SK-N-SH (cell line): ENCODE data around the gene GPANK1. TPM values are rescaled to one million over a fixed set of nuclear protein-coding genes. Genes with fewer than 3 reads are reported as not detected.
A peak's percentile ranks its signal among the peaks of the same experiment; 100 is the strongest.

Experiments used
- CTCF ChIA-PET: fragments of 300-600, 350-600 bp; formaldehyde crosslinking; extraction: SDS; loops from one replicate; lab custom pipeline; 2021; lab: Yijun Ruan, JAX
- POLR2A ChIA-PET: fragments of 350-600 bp; sonication (Branson Sonifier 250); formaldehyde crosslinking; extraction: SDS; loops from one replicate; lab custom pipeline; 2020; ENCODE audit warnings: antibody characterized with exemption, inconsistent platforms; lab: Yijun Ruan, JAX
- DNase-seq: peaks from one replicate; pipeline ENCODE4 v3.0.0; 2012
- H2AFZ ChIP-seq: fragments of 200-600 bp; sonication (generic); 2 replicates; pipeline ENCODE4 v1.8.1; 2016; ENCODE audit warnings: antibody characterized with exemption, mild to moderate bottlenecking, low read depth
- H3F3A ChIP-seq: fragments of 200-600 bp; sonication (generic); replicated peaks from 2 replicates; pipeline ENCODE3; 2016; ENCODE audit warnings: antibody characterized with exemption, mild to moderate bottlenecking; ENCODE audit not compliant: insufficient read depth
- H3K27ac ChIP-seq, 2 experiments: fragments of 200-500 bp in 1 of 2; fragments of 200-600 bp in 1 of 2; sonication (Bioruptor generic) in 1 of 2; sonication (generic), shearing (Covaris generic) in 1 of 2; 2 replicates each; pipeline versions ENCODE4 v1.5.1 to v1.6.1; 2014 to 2016; ENCODE audit warnings: low read depth in 2 of 2, inconsistent platforms in 1 of 2, low read length in 1 of 2, mild to moderate bottlenecking in 1 of 2, mixed read lengths in 1 of 2
- H3K27me3 ChIP-seq: fragments of 200-600 bp; sonication (generic), shearing (Covaris generic); 2 replicates; pipeline ENCODE4 v1.6.1; 2016; ENCODE audit warnings: mixed run types; ENCODE audit not compliant: insufficient read depth
- H3K36me3 ChIP-seq, 2 experiments: fragments of 200-500 bp in 1 of 2; fragments of 200-600 bp in 1 of 2; sonication (Bioruptor generic) in 1 of 2; sonication (generic) in 1 of 2; replicated peaks in 1 of 2; 2 replicates each; pipeline versions ENCODE3 to v1.5.1; 2014 to 2016; ENCODE audit warnings: low read length in 1 of 2, mild to moderate bottlenecking in 1 of 2; ENCODE audit not compliant: insufficient read depth in 2 of 2, control insufficient read depth in 1 of 2
- H3K4me1 ChIP-seq, 2 experiments: fragments of 200-500 bp in 1 of 2; fragments of 200-600 bp in 1 of 2; sonication (Bioruptor generic) in 1 of 2; sonication (generic), shearing (Covaris generic) in 1 of 2; 2 replicates each; pipeline versions ENCODE4 v1.5.1 to v1.6.1; 2014 to 2016; ENCODE audit warnings: low read depth in 1 of 2, low read length in 1 of 2, mixed run types in 1 of 2; ENCODE audit not compliant: insufficient read depth in 2 of 2, control insufficient read depth in 1 of 2
- H3K4me2 ChIP-seq: fragments of 200-600 bp; sonication (generic), shearing (Covaris generic); 2 replicates; pipeline ENCODE4 v1.6.1; 2017; ENCODE audit warnings: mixed run types
- H3K4me3 ChIP-seq, 2 experiments: fragments of 200-500 bp in 1 of 2; fragments of 200-600 bp in 1 of 2; sonication (Bioruptor generic) in 1 of 2; sonication (generic), shearing (Covaris generic) in 1 of 2; 2 replicates each; pipeline versions ENCODE4 v1.5.1 to v1.8.1; 2014 to 2016; ENCODE audit warnings: low read depth in 2 of 2, inconsistent platforms in 1 of 2, low read length in 1 of 2, mild to moderate bottlenecking in 1 of 2, mixed read lengths in 1 of 2, moderate library complexity in 1 of 2
- H3K79me2 ChIP-seq: fragments of 200-600 bp; sonication (generic); 2 replicates; pipeline ENCODE4 v1.8.1; 2017; ENCODE audit warnings: mild to moderate bottlenecking; ENCODE audit not compliant: insufficient read depth
- H3K9ac ChIP-seq: fragments of 200-600 bp; sonication (generic); 2 replicates; pipeline ENCODE4 v1.6.1; 2017; ENCODE audit warnings: mixed run types
- H3K9me2 ChIP-seq: fragments of 200-600 bp; sonication (generic); 2 replicates; pipeline ENCODE4 v1.6.1; 2017; ENCODE audit warnings: mixed run types
- H3K9me3 ChIP-seq: fragments of 200-600 bp; sonication (generic); 2 replicates; pipeline ENCODE4 v1.6.1; 2017; ENCODE audit warnings: mixed run types, mild to moderate bottlenecking, moderate library complexity
- H4K20me1 ChIP-seq: fragments of 200-600 bp; sonication (generic); 2 replicates; pipeline ENCODE4 v1.6.1; 2017; ENCODE audit warnings: mild to moderate bottlenecking, mixed run types; ENCODE audit not compliant: insufficient read depth
- CHD2 ChIP-seq: fragments of 150-350 bp; IDR thresholded peaks from 2 replicates; pipeline ENCODE4 v1.6.1; 2018; ENCODE audit warnings: low read length; ENCODE audit not compliant: partially characterized antibody
- EP300 ChIP-seq, 2 experiments: IDR thresholded peaks; 2 replicates each; pipeline versions ENCODE4 v1.4.0 to v1.6.1; 2012; ENCODE audit warnings: borderline replicate concordance in 1 of 2, low read depth in 1 of 2, low read length in 1 of 2
- FOSL2 ChIP-seq: IDR thresholded peaks from 2 replicates; pipeline ENCODE4 v1.4.0; 2012; ENCODE audit warnings: low read depth, mild to moderate bottlenecking, moderate library complexity, borderline replicate concordance
- FOXJ3 ChIP-seq: sonication (generic); formaldehyde crosslinking; IDR thresholded peaks from 2 replicates; pipeline ENCODE4 v1.5.1; 2020; ENCODE audit warnings: mild to moderate bottlenecking, missing genetic modification reagents
- FOXM1 ChIP-seq: IDR thresholded peaks from 2 replicates; pipeline ENCODE4 v1.4.0; 2012; ENCODE audit warnings: low read depth, mild to moderate bottlenecking
- GABPA ChIP-seq: IDR thresholded peaks from 2 replicates; pipeline ENCODE4 v1.4.0; 2012; ENCODE audit warnings: low read depth, mild to moderate bottlenecking
- MEF2A ChIP-seq: IDR thresholded peaks from 2 replicates; pipeline ENCODE4 v1.4.0; 2012; ENCODE audit warnings: low read depth, borderline replicate concordance
- MXI1 ChIP-seq: IDR thresholded peaks from 2 replicates; pipeline ENCODE4 v1.6.1; 2012; ENCODE audit warnings: mild to moderate bottlenecking, low read depth, low read length, improper control_type of control experiment
- POLR2AphosphoS5 ChIP-seq: IDR thresholded peaks from 2 replicates; pipeline ENCODE4 v1.6.1; 2012; ENCODE audit warnings: low read depth, low read length
- RAD21 ChIP-seq: IDR thresholded peaks from 2 replicates; pipeline ENCODE4 v1.6.1; 2012; ENCODE audit warnings: mild to moderate bottlenecking, low read length
- RCOR1 ChIP-seq: fragments of 150-350 bp; IDR thresholded peaks from 2 replicates; pipeline ENCODE4 v1.6.1; 2017; ENCODE audit warnings: antibody characterized with exemption, low read length
- REST ChIP-seq: IDR thresholded peaks from 2 replicates; pipeline ENCODE4 v1.6.1; 2012; ENCODE audit warnings: mild to moderate bottlenecking, low read depth, low read length, moderate library complexity
- RFX5 ChIP-seq: IDR thresholded peaks from 2 replicates; pipeline ENCODE4 v1.6.1; 2012; ENCODE audit warnings: mild to moderate bottlenecking, improper control_type of control experiment, low read length
- RXRA ChIP-seq: IDR thresholded peaks from 2 replicates; pipeline ENCODE4 v1.4.0; 2012; ENCODE audit warnings: low read depth, mild to moderate bottlenecking, borderline replicate concordance
- SIN3A ChIP-seq: IDR thresholded peaks from 2 replicates; pipeline ENCODE4 v1.6.1; 2012; ENCODE audit warnings: low read depth, mild to moderate bottlenecking, low read length, moderate library complexity, borderline replicate concordance
- SMC3 ChIP-seq: IDR thresholded peaks from 2 replicates; pipeline ENCODE4 v1.6.1; 2012; ENCODE audit warnings: low read depth, low read length, improper control_type of control experiment
- TAF1 ChIP-seq: IDR thresholded peaks from 2 replicates; pipeline ENCODE4 v1.6.1; 2012; ENCODE audit warnings: low read depth, mild to moderate bottlenecking, low read length, moderate library complexity, borderline replicate concordance
- TCF12 ChIP-seq: IDR thresholded peaks from 2 replicates; pipeline ENCODE4 v1.4.0; 2012
- ZBTB33 ChIP-seq: IDR thresholded peaks from 2 replicates; pipeline ENCODE4 v1.4.0; 2012; ENCODE audit warnings: low read depth, borderline replicate concordance
- WGBS: methylation state at CpG from one replicate; pipeline ENCODE4 v1.1.6; 2017; ENCODE audit warnings: low lambda C conversion rate; 5-methylcytosine and 5-hydroxymethylcytosine counted together
- polyA plus RNA-seq, 3 experiments: library from polyadenylated mRNA; depleted of rRNA; stranded (reverse); fragments of >200 nt; gene quantifications; 2 replicates each; pipeline ENCODE4 v1.2.3, GENCODE V29; 2012

GPANK1 gene
- polyA plus RNA-seq, 1 of the 3 experiments (the other 2 are of a cell fraction) = 19.1 TPM

GRCh38 chr6:31654574-31655348 lies 10.0 kb downstream of the GPANK1 start:
- no peak for DNase-seq
- Histone ChIP-seq H3F3A (peaks cover 24% of the 10 kb centered on the region), H3K27me3 (no peaks in the 10 kb centered on the region), H3K9me2 (no peaks in the 10 kb centered on the region), H3K9me3 (no peaks in the 10 kb centered on the region), H3K4me2 (no peak overlapping the region), H3K4me1 (peaks cover 17 to 27% of the 10 kb centered on the region in 2 experiments), H4K20me1 (peaks cover 8% of the 10 kb centered on the region; the same call in 1 of the 2 replicates), H3K79me2 (peaks cover 83% of the 10 kb centered on the region), H3K36me3 (peaks cover 5 to 10% of the 10 kb centered on the region in 2 experiments), H3K9ac (no peak overlapping the region), H3K27ac (no peak overlapping the region), H2AFZ (no peak overlapping the region), H3K4me3 (no peak overlapping the region)
- 88% methylated on average over 8 of the region's 8 CpGs for WGBS
- TF ChIP-seq ZBTB33 (no peak), CHD2 (no peak)
- ChIA-PET CTCF (interaction anchor here (0.7 to 1.2 kb wide), 2 partner anchors 10 to 109 kb away, joined by 3 read pairs; partner anchors contain the start of genes ATP6V1G2 and GPANK1), POLR2A (interaction anchor here (1.0 kb wide), 1 partner anchor 229 kb away, joined by 3 read pairs; no protein-coding TSS in a partner anchor)

GRCh38 chr6:31652925-31653724 lies 11.7 kb downstream of the GPANK1 start:
- Histone ChIP-seq H3K27ac (peak overlapping the region; percentile 96 to 99), H3K79me2 (peaks cover 81% of the 10 kb centered on the region), H3K4me1 (peaks cover 7 to 11% of the 10 kb centered on the region in 2 experiments; a peak in 3 of 4 replicates), H3K9me3 (no peaks in the 10 kb centered on the region), H3K4me3 (peak overlapping the region; percentile 64 to 69), H3F3A (peaks cover 24% of the 10 kb centered on the region), H2AFZ (peak overlapping the region; percentile 61; the same call in 1 of the 2 replicates), H4K20me1 (no peaks in the 10 kb centered on the region), H3K36me3 (peaks cover 20 to 24% of the 10 kb centered on the region in 2 experiments), H3K9me2 (no peaks in the 10 kb centered on the region), H3K4me2 (peak overlapping the region; percentile 81), H3K27me3 (no peaks in the 10 kb centered on the region), H3K9ac (peak overlapping the region; percentile 94)
- ChIA-PET CTCF (interaction anchor here (0.8 to 2.5 kb wide), 9 partner anchors 8 to 142 kb away, joined by 3 to 10 read pairs (median 5); partner anchors contain the start of genes C6orf47, CSNK2B, GPANK1 and LY6G5C), POLR2A (interaction anchor here (0.7 to 2.8 kb wide), 10 partner anchors 8 to 162 kb away, joined by 3 to 20 read pairs (median 6); partner anchors contain the start of genes C6orf47, CSNK2B, DDX39B and GPANK1)
- peak; percentile 87 for DNase-seq
- WGBS = 9% methylated on average over 36 of the region's 37 CpGs
- TF ChIP-seq TCF12 = no peak
- TF ChIP-seq REST = peak; percentile 28; the same call in 1 of the 2 replicates
- no peak for TF ChIP-seq FOXM1
- TF ChIP-seq FOSL2 = no peak
- no peak for TF ChIP-seq RFX5
- TF ChIP-seq POLR2AphosphoS5 = peak; percentile 84; the same call in 1 of the 2 replicates
- no peak for TF ChIP-seq FOXJ3 (CRISPR knock-in tag)
- peak; percentile 69 for TF ChIP-seq TAF1
- TF ChIP-seq MXI1 = peak; percentile 79
- TF ChIP-seq RAD21 = peak; percentile 5; the same call in 1 of the 2 replicates
- no peak for TF ChIP-seq MEF2A
- 0 out of 2 replicates have a peak, but pooled peaks have one; percentile 4 for TF ChIP-seq RCOR1
- no peak for TF ChIP-seq EP300 (IDR thresholded peaks at IDR 0.05; ENCODE audit: borderline replicate concordance in 1 of 2, low read depth in 1 of 2, low read length in 1 of 2)
- no peak for TF ChIP-seq SMC3
- peak; percentile 58; the same call in 1 of the 2 replicates for TF ChIP-seq RXRA
- TF ChIP-seq SIN3A = 0 out of 2 replicates have a peak, but pooled peaks have one; percentile 60
- peak; percentile 54 for TF ChIP-seq GABPA
